Rectal smooth muscle tissue (tissue), 1 donor: ENCODE measurements around the gene AGPAT4.

ENCODE experiments used
- H3K27ac ChIP-seq: one replicate; pipeline ENCODE4 v1.7.0; 2013; ENCODE audit warnings: low read depth, low read length, inconsistent platforms
- H3K27me3 ChIP-seq: one replicate; pipeline ENCODE4 v1.7.0; 2013; ENCODE audit warnings: low read length; ENCODE audit not compliant: control insufficient read depth, insufficient read depth
- H3K36me3 ChIP-seq: one replicate; pipeline ENCODE4 v1.7.0; 2013; ENCODE audit warnings: low read length; ENCODE audit not compliant: control insufficient read depth, insufficient read depth
- H3K4me1 ChIP-seq: one replicate; pipeline ENCODE4 v1.7.0; 2013; ENCODE audit warnings: low read length; ENCODE audit not compliant: control insufficient read depth, insufficient read depth
- H3K4me3 ChIP-seq: one replicate; pipeline ENCODE4 v1.7.0; 2013; ENCODE audit warnings: low read length
- H3K9ac ChIP-seq: one replicate; pipeline ENCODE4 v1.7.0; 2013; ENCODE audit warnings: low read length

Gene AGPAT4

DNA sequence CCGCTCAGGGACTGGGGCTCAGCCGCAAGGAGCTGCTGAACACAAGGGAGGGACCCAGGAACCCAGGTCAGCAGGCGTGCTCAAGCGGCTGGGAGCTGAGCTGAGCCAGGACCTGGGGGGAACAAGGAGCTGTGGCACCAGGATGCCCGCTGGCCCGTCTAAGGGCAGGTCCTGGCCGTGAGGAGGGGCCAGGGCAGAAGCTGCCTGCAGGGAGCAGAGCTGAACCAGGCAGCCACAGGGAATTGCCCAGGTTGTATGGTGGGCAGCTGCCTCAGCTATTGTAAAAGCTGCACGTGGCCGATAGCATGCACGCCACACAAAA lies 133.3 kb downstream of the AGPAT4 start:
- H3K27me3 ChIP-seq = no peaks in the 10 kb centered on the region
- H3K4me3 ChIP-seq = no peak overlapping the region
- no peak overlapping the region for H3K9ac ChIP-seq
- no peaks in the 10 kb centered on the region for H3K4me1 ChIP-seq
- no peaks in the 10 kb centered on the region for H3K36me3 ChIP-seq
- H3K27ac ChIP-seq = no peak overlapping the region

- Histone ChIP-seq H3K36me3 (no peaks in the 10 kb centered on the region), H3K9ac (no peak overlapping the region), H3K27me3 (no peaks in the 10 kb centered on the region), H3K4me1 (no peaks in the 10 kb centered on the region), H3K27ac (no peak overlapping the region), H3K4me3 (no peak overlapping the region)
Observed at GRCh38 chr6:161139766-161140553, 133.9 kb downstream of the AGPAT4 start.

- no peaks in the 10 kb centered on the region for H3K4me1 ChIP-seq
- H3K27ac ChIP-seq = no peak overlapping the region
- no peaks in the 10 kb centered on the region for H3K27me3 ChIP-seq
- no peaks in the 10 kb centered on the region for H3K36me3 ChIP-seq
- H3K9ac ChIP-seq = no peak overlapping the region
- no peak overlapping the region for H3K4me3 ChIP-seq
Observed at GRCh38 chr6:161139304-161139765, 134.5 kb downstream of the AGPAT4 start.

DNA sequence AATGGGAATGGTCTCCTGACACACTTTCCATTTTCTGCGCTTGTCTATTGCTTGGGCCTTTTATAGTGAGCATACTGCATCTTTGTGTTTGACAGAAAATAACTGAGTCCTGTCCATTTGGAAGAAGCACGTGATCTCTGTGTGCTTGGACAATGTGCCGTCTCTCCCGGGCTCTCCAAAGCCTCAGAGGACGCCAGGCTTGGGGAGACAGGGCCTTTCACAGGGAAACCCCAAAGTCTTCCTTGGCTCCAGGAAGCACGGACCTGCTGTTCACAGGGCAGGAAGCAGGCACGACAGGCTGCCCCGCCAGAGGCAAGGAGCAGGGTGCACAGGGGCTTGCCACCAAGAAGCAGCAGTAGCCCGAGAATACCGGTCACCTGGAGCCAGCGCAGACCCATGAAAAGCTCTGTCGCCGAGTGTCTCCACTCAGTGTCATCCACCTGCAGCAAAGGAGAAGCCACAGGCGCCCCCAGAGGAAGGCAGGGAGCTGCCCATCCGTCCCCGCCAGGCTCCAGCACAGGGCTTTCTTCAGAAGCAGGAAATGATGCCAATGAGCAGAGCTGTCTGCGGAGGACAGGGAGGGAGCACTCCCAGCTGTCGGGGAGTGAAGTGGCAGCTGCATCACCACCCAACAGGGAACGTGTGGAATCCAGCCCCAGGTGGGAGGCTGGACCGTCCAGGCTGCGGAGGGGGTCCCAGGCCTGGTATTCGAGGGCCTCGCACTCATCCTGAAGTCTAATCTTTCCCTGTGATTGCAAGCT lies 135.1 kb downstream of the AGPAT4 start:
- Histone ChIP-seq H3K27me3 (no peaks in the 10 kb centered on the region), H3K4me3 (no peak overlapping the region), H3K27ac (no peak overlapping the region), H3K4me1 (no peaks in the 10 kb centered on the region), H3K9ac (no peak overlapping the region), H3K36me3 (no peaks in the 10 kb centered on the region)

DNA sequence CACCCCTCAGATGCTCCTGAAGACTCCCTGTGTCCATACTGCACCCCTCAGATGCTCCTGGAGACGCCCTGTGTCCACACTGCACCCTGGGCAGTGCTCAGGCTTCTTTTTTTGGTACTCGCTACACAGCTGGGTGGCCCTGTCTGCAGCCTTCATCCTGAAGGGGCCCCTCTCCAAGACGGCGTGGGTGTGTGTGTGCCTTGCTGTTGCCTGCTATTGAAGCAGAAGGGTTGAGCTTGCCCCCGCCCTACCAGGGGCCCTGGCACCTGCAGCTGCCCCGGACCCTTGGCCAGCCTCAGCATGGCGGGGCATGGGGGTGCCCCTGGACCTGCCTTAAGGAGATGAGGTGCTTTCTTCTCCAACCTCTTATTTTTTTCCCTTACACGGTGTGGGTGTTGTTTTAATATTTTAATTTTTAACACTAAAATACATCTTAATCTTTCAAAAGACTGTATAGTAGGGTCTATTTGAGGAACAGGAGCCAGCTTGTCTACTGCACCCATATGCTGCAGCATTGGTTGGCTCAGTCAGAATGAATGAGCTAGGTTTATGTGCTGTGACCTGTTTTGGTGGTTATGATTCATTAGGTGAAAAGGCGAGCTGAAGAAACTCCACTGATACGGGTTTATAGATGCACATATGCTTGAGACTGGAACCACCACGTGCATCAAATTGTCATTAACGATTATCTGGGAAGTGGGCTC lies 135.9 kb downstream of the AGPAT4 start:
- Histone ChIP-seq H3K27ac (no peak overlapping the region), H3K36me3 (no peaks in the 10 kb centered on the region)

GRCh38 chr6:161137320-161137719 lies 136.5 kb downstream of the AGPAT4 start:
- H3K27me3 ChIP-seq = no peaks in the 10 kb centered on the region
- no peak overlapping the region for H3K4me3 ChIP-seq
- no peak overlapping the region for H3K27ac ChIP-seq
- H3K9ac ChIP-seq = no peak overlapping the region
- no peaks in the 10 kb centered on the region for H3K4me1 ChIP-seq
- no peaks in the 10 kb centered on the region for H3K36me3 ChIP-seq

More for the DNA sequence above, 135.9 kb downstream of the AGPAT4 start:
- Histone ChIP-seq H3K9ac (no peak overlapping the region), H3K4me1 (no peaks in the 10 kb centered on the region), H3K27me3 (no peaks in the 10 kb centered on the region), H3K4me3 (no peak overlapping the region)

DNA sequence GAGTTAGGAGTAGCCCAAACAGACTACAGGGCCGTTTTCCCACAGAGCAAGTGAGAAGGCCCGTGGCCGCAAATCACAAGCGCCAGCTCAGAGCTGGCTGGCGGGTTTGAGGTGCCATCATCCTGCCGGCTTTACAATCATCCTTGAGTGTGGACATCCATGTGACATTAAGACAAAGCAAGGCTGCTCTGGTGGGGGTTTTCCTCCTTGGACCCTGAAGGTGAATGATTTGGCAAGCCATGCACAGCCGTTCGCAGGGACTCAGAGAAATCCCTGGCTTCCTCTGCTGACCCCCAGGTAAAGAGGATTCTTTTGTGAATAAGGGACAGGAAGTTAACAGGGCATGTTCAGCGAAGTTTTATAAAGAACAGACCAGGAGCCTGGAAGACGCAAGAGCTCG lies 137.2 kb downstream of the AGPAT4 start:
- no peak overlapping the region for H3K4me3 ChIP-seq
- no peaks in the 10 kb centered on the region for H3K4me1 ChIP-seq
- no peaks in the 10 kb centered on the region for H3K27me3 ChIP-seq
- H3K36me3 ChIP-seq = no peaks in the 10 kb centered on the region
- H3K27ac ChIP-seq = no peak overlapping the region
- H3K9ac ChIP-seq = no peak overlapping the region

GRCh38 chr6:161135695-161136591 lies 137.9 kb downstream of the AGPAT4 start:
- Histone ChIP-seq H3K27ac (no peak overlapping the region), H3K27me3 (no peaks in the 10 kb centered on the region), H3K4me3 (no peak overlapping the region), H3K36me3 (no peaks in the 10 kb centered on the region), H3K4me1 (no peaks in the 10 kb centered on the region), H3K9ac (no peak overlapping the region)

DNA sequence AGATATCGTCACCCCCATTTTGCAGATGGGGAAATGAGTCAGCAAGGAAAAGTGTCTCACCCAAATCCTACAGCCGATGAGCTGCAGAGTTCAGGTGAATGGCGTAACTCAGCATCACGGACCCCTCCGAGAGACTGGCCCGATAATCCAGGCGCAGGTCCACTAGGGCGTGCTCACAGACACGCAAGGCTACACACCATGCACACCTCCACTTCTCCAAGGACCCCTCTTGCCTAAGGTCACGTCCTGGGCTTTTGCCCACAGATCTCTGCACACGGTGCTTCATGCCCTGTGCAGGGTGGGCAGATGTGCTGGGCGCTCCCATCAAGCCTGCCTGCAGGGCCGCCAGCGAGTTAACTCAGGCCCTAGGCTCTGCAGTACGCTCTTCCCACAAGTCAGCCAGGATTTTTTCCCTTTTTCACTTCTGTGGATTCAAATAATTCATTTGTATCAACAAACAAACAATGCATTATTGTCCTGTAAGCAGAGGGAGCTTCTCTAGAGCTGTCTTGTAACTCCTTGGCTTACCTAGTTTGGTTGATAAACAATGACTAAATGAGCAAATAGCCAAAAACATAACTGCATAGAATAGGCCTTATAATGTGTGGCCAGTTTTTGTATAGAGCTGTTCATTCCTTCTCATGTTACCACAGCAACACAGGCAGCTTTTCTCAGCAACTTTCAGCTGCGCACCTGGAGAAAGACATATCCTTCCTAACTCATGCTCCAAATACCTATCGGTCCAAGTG lies 139.1 kb downstream of the AGPAT4 start:
- no peak overlapping the region for H3K9ac ChIP-seq
- no peaks in the 10 kb centered on the region for H3K4me1 ChIP-seq
- no peak overlapping the region for H3K27ac ChIP-seq
- H3K36me3 ChIP-seq = no peaks in the 10 kb centered on the region
- H3K27me3 ChIP-seq = no peaks in the 10 kb centered on the region
- no peak overlapping the region for H3K4me3 ChIP-seq

GRCh38 chr6:161133963-161134362 lies 139.9 kb downstream of the AGPAT4 start:
- Histone ChIP-seq H3K4me1 (no peaks in the 10 kb centered on the region), H3K27me3 (no peaks in the 10 kb centered on the region), H3K9ac (no peak overlapping the region), H3K27ac (no peak overlapping the region), H3K4me3 (no peak overlapping the region), H3K36me3 (no peaks in the 10 kb centered on the region)

DNA sequence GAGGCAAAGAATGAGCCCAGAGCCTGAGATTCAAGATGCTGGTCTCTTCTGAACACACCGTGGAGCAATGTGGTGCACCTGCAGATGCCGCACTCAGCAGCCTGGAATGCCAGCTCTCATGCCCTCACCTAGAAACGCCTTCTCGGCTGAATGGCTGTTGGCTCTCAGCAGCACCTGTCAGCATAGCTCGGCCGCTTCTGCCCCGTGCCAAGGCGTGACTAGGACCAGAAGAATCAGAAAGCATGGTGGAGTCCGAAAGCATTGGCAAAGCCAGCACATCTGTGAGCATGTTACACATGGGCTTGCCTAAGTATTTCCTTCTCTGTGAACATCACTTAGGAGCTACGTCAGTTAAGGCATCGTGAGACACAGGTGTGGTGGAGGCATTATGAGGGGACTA lies 141.5 kb downstream of the AGPAT4 start:
- no peak overlapping the region for H3K4me3 ChIP-seq
- no peaks in the 10 kb centered on the region for H3K4me1 ChIP-seq
- peaks cover 4% of the 10 kb centered on the region for H3K36me3 ChIP-seq
- H3K9ac ChIP-seq = no peak overlapping the region
- no peaks in the 10 kb centered on the region for H3K27me3 ChIP-seq
- H3K27ac ChIP-seq = no peak overlapping the region
